HepG2 (cell line): ENCODE data around the gene TOP1. TPM values are rescaled to one million over a fixed set of nuclear protein-coding genes. Genes with fewer than 3 reads are reported as not detected.

Experiments used
- KLF13 ChIP-seq: sonication (generic); formaldehyde crosslinking; IDR thresholded peaks from 2 replicates; pipeline ENCODE4 v1.4.0; 2020; ENCODE audit warnings: mild to moderate bottlenecking, missing genetic modification reagents
- MTA3 ChIP-seq: sonication (generic); formaldehyde crosslinking; IDR thresholded peaks from 2 replicates; pipeline ENCODE4 v1.4.0; 2020; ENCODE audit warnings: missing genetic modification reagents
- PCBP2 ChIP-seq: fragments of 200-400 bp; formaldehyde crosslinking; optimal IDR thresholded peaks from 2 replicates; pipeline ENCODE3; 2018; ENCODE audit warnings: low read length, low read depth; ENCODE audit not compliant: poor library complexity, severe bottlenecking
- REPIN1 ChIP-seq: sonication (generic); formaldehyde crosslinking; IDR thresholded peaks from 2 replicates; pipeline ENCODE4 v1.8.0; 2022; ENCODE audit warnings: missing genetic modification reagents, low read depth, mild to moderate bottlenecking, borderline replicate concordance
- SATB2 ChIP-seq: sonication (generic); formaldehyde crosslinking; IDR thresholded peaks from 2 replicates; pipeline ENCODE4 v1.5.0; 2020; ENCODE audit warnings: missing genetic modification reagents
- SUZ12 ChIP-seq: fragments of 150-350 bp; IDR thresholded peaks from 2 replicates; pipeline ENCODE4 v1.6.1; 2014; ENCODE audit warnings: low read depth, low read length
- ZMYM4 ChIP-seq: sonication (generic); formaldehyde crosslinking; IDR thresholded peaks from 2 replicates; pipeline ENCODE4 v1.8.1; 2023; ENCODE audit warnings: mild to moderate bottlenecking, missing genetic modification reagents
- ZNF619 ChIP-seq: sonication (generic); formaldehyde crosslinking; IDR thresholded peaks from 2 replicates; pipeline ENCODE4 v1.4.0; 2020; ENCODE audit warnings: mild to moderate bottlenecking, missing genetic modification reagents
- polyA plus RNA-seq, 8 experiments: library from polyadenylated mRNA; depleted of rRNA in 3 of 8; stranded (reverse) in 7 of 8; unstranded in 1 of 8; fragments of >200 nt; fragmentation: Illumina TruSeq in 4 of 8; extraction: Trizol in 4 of 8; gene quantifications; 2 replicates each; pipeline versions ENCODE4 v1.2.1 to v1.2.3, GENCODE V29; 2011 to 2016; ENCODE audit warnings: low read depth in 4 of 8, missing spikeins in 1 of 8, mixed read lengths in 1 of 8; ENCODE audit not compliant: insufficient read depth in 1 of 8
- total RNA-seq, 5 experiments: library from RNA; depleted of rRNA; stranded (reverse); fragments of >200 nt; fragmentation: Illumina TruSeq; extraction: Trizol; gene quantifications; 2 replicates each; pipeline ENCODE4 v1.2.3, GENCODE V29; 2016; ENCODE audit warnings: low read depth in 1 of 5
- TF ChIP-seq, protein P1 (sequence below): sonication (generic); formaldehyde crosslinking; IDR thresholded peaks from 2 replicates; pipeline ENCODE4 v1.4.0; 2020; ENCODE audit warnings: missing genetic modification reagents; ENCODE audit errors: not compliant biosample characterization
- TF ChIP-seq, protein P2 (sequence below): sonication (generic); formaldehyde crosslinking; IDR thresholded peaks from 2 replicates; pipeline ENCODE4 v1.5.0; 2020; ENCODE audit warnings: mild to moderate bottlenecking, missing genetic modification reagents
- TF ChIP-seq, protein P3 (sequence below): sonication (generic); formaldehyde crosslinking; IDR thresholded peaks from 2 replicates; pipeline ENCODE4 v1.4.0; 2020; ENCODE audit warnings: missing genetic modification reagents

The TOP1 gene
- total and polyA plus RNA-seq, 2 of the 13 experiments (the other 11 are each of a cell fraction or from before 2014, with no cell fraction given), result 10.2 to 19.4 TPM

DNA sequence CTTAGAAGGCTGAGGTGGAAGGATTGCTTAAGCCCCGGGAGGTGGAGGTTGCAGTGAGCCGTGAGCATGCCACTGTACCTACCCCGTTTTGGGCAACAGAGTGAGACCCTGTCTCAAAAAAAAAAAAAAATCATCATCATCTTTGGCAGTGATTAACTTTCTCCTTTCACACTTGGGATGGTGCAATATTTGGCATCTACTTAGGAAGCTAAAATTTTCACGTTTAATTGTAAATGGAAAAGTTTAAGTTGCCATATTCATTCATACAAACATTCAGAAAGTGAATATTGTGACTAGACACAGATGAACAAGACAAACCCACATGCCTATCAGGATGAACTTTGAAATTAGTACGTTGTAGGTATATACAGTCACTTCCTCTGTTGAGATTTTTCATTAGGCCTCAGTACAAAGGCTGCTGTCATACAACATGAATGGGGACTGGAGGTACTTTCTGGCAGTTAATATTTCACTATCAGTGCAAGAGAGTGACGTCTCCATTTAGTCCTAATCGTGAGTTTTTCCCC lies 10.3 kb downstream of the TOP1 start (continued):
- TF ChIP-seq SUZ12, result no peak
- TF ChIP-seq, protein P1, sequence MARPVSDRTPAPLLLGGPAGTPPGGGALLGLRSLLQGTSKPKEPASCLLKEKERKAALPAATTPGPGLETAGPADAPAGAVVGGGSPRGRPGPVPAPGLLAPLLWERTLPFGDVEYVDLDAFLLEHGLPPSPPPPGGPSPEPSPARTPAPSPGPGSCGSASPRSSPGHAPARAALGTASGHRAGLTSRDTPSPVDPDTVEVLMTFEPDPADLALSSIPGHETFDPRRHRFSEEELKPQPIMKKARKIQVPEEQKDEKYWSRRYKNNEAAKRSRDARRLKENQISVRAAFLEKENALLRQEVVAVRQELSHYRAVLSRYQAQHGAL (CRISPR knock-in tag), result no peak
- TF ChIP-seq REPIN1 (CRISPR knock-in tag), result no peak; the same call in 1 of the 2 replicates
- peak; percentile 36 for TF ChIP-seq ZMYM4 (CRISPR knock-in tag)
- TF ChIP-seq PCBP2, result no peak
- TF ChIP-seq KLF13, result no peak
- TF ChIP-seq, protein P2, sequence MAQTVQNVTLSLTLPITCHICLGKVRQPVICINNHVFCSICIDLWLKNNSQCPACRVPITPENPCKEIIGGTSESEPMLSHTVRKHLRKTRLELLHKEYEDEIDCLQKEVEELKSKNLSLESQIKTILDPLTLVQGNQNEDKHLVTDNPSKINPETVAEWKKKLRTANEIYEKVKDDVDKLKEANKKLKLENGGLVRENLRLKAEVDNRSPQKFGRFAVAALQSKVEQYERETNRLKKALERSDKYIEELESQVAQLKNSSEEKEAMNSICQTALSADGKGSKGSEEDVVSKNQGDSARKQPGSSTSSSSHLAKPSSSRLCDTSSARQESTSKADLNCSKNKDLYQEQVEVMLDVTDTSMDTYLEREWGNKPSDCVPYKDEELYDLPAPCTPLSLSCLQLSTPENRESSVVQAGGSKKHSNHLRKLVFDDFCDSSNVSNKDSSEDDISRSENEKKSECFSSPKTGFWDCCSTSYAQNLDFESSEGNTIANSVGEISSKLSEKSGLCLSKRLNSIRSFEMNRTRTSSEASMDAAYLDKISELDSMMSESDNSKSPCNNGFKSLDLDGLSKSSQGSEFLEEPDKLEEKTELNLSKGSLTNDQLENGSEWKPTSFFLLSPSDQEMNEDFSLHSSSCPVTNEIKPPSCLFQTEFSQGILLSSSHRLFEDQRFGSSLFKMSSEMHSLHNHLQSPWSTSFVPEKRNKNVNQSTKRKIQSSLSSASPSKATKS (CRISPR knock-in tag), result no peak
- 0 out of 2 replicates have a peak, but pooled peaks have one; percentile 19 for TF ChIP-seq SATB2 (CRISPR knock-in tag)
- TF ChIP-seq, protein P3, sequence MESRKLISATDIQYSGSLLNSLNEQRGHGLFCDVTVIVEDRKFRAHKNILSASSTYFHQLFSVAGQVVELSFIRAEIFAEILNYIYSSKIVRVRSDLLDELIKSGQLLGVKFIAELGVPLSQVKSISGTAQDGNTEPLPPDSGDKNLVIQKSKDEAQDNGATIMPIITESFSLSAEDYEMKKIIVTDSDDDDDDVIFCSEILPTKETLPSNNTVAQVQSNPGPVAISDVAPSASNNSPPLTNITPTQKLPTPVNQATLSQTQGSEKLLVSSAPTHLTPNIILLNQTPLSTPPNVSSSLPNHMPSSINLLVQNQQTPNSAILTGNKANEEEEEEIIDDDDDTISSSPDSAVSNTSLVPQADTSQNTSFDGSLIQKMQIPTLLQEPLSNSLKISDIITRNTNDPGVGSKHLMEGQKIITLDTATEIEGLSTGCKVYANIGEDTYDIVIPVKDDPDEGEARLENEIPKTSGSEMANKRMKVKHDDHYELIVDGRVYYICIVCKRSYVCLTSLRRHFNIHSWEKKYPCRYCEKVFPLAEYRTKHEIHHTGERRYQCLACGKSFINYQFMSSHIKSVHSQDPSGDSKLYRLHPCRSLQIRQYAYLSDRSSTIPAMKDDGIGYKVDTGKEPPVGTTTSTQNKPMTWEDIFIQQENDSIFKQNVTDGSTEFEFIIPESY (CRISPR knock-in tag), result 0 out of 2 replicates have a peak, but pooled peaks have one; percentile 11
- no peak; the same call in 1 of the 2 replicates for TF ChIP-seq ZNF619 (CRISPR knock-in tag)
- no peak for TF ChIP-seq MTA3
